Tibial nerve (tissue), 4 donors: Measurements from ENCODE around the gene NR3C1.

ENCODE experiments used
- CTCF ChIP-seq, 5 experiments: fragments of 200-600 bp in 3 of 5; fragments of 450-650 bp in 2 of 5; sonication (generic) in 3 of 5; IDR thresholded peaks; one replicate each; pipeline ENCODE4 v1.5.1; 2016 to 2019; ENCODE audit warnings: antibody characterized with exemption in 5 of 5, mild to moderate bottlenecking in 3 of 5, moderate library complexity in 2 of 5
- EP300 ChIP-seq, 2 donors: sonication (generic); formaldehyde crosslinking; IDR thresholded peaks; one replicate each; pipeline ENCODE4 v1.6.1; 2017; ENCODE audit warnings: antibody characterized with exemption in 2 of 2, mild to moderate bottlenecking in 1 of 2
- POLR2A ChIP-seq, 2 donors: fragments of 450-650 bp; IDR thresholded peaks; one replicate each; pipeline ENCODE4 v1.6.1; 2017; ENCODE audit warnings: antibody characterized with exemption in 2 of 2, mild to moderate bottlenecking in 2 of 2, moderate library complexity in 2 of 2

GRCh38 chr5:143428738-143429420 is 25.4 kb upstream of the NR3C1 start:
- TF ChIP-seq CTCF (IDR thresholded peaks at IDR 0.05) (no peak), POLR2A (IDR thresholded peaks at IDR 0.05) (no peak), EP300 (IDR thresholded peaks at IDR 0.05) (no peak)
